Mesenchymal stem cell (in vitro differentiated cells and primary cell): ENCODE results near the gene DDX25.

Experiments used
- DNase-seq: peaks from one replicate; pipeline ENCODE4 v3.0.0-alpha.2; 2013
- H2AFZ ChIP-seq: one replicate; pipeline ENCODE4 v1.6.1; 2013; ENCODE audit warnings: low read depth, mild to moderate bottlenecking, control low read depth, inconsistent platforms, low read length, moderate library complexity
- H2AK5ac ChIP-seq: 2 replicates; pipeline ENCODE4 v1.6.1; 2013; ENCODE audit warnings: low read length, moderate library complexity, mild to moderate bottlenecking, inconsistent platforms; ENCODE audit not compliant: severe bottlenecking
- H2BK120ac ChIP-seq: one replicate; pipeline ENCODE4 v1.6.1; 2013; ENCODE audit warnings: low read depth, mild to moderate bottlenecking, inconsistent platforms, low read length, moderate library complexity
- H2BK12ac ChIP-seq, 2 experiments: one replicate each; pipeline ENCODE4 v1.6.1; 2013; ENCODE audit warnings: inconsistent platforms in 2 of 2, low read length in 2 of 2, mild to moderate bottlenecking in 2 of 2, moderate library complexity in 2 of 2, control low read depth in 1 of 2
- H2BK15ac ChIP-seq: one replicate; pipeline ENCODE4 v1.6.1; 2013; ENCODE audit warnings: mild to moderate bottlenecking, low read depth, inconsistent platforms; ENCODE audit not compliant: poor library complexity, severe bottlenecking
- H2BK5ac ChIP-seq: 2 replicates; pipeline ENCODE4 v1.6.1; 2013; ENCODE audit warnings: low read depth, mild to moderate bottlenecking, low read length, control low read depth, inconsistent platforms; ENCODE audit not compliant: poor library complexity, severe bottlenecking
- H3K14ac ChIP-seq, 2 experiments: one replicate each; pipeline ENCODE4 v1.6.1; 2013; ENCODE audit warnings: inconsistent platforms in 2 of 2, low read length in 2 of 2, control low read depth in 1 of 2, mild to moderate bottlenecking in 1 of 2, moderate library complexity in 1 of 2
- H3K18ac ChIP-seq, 2 experiments: one replicate each; pipeline ENCODE4 v1.6.1; 2013; ENCODE audit warnings: inconsistent platforms in 2 of 2, low read length in 2 of 2, control low read depth in 1 of 2, low read depth in 1 of 2, mild to moderate bottlenecking in 1 of 2
- H3K23ac ChIP-seq, 2 experiments: one replicate each; pipeline ENCODE4 v1.6.1; 2013; ENCODE audit warnings: inconsistent platforms in 2 of 2, low read length in 2 of 2, mild to moderate bottlenecking in 2 of 2, moderate library complexity in 2 of 2, control low read depth in 1 of 2
- H3K27ac ChIP-seq: 2 replicates; pipeline ENCODE4 v1.5.1; 2013; ENCODE audit warnings: mild to moderate bottlenecking, moderate library complexity, low read length, control low read depth, inconsistent platforms; ENCODE audit not compliant: poor library complexity, severe bottlenecking
- H3K27me3 ChIP-seq, 2 experiments: 2 replicates each; pipeline versions ENCODE4 v1.6.1 to v1.7.0; 2013; ENCODE audit warnings: low read length in 2 of 2, mild to moderate bottlenecking in 2 of 2, moderate library complexity in 2 of 2, control low read depth in 1 of 2, inconsistent platforms in 1 of 2; ENCODE audit not compliant: control insufficient read depth in 1 of 2, insufficient read depth in 1 of 2
- H3K36me3 ChIP-seq, 2 experiments: 2 replicates each; pipeline versions ENCODE4 v1.6.1 to v1.7.0; 2013; ENCODE audit warnings: low read length in 2 of 2, control low read depth in 1 of 2, inconsistent platforms in 1 of 2, low read depth in 1 of 2, mild to moderate bottlenecking in 1 of 2; ENCODE audit not compliant: insufficient read depth in 2 of 2, control insufficient read depth in 1 of 2
- H3K4ac ChIP-seq, 2 experiments: one replicate each; pipeline ENCODE4 v1.6.1; 2013; ENCODE audit warnings: inconsistent platforms in 2 of 2, low read length in 2 of 2, mild to moderate bottlenecking in 2 of 2, moderate library complexity in 2 of 2, control low read depth in 1 of 2, low read depth in 1 of 2
- H3K4me1 ChIP-seq: 2 replicates; pipeline ENCODE4 v1.6.1; 2013; ENCODE audit warnings: low read depth, low read length, control low read depth; ENCODE audit not compliant: control insufficient read depth, insufficient read depth
- H3K4me2 ChIP-seq: 2 replicates; pipeline ENCODE4 v1.6.1; 2013; ENCODE audit warnings: low read length, mild to moderate bottlenecking, inconsistent platforms; ENCODE audit not compliant: poor library complexity, severe bottlenecking
- H3K4me3 ChIP-seq, 2 experiments: 2 replicates each; pipeline versions ENCODE4 v1.5.1 to v1.7.0; 2013; ENCODE audit warnings: low read length in 2 of 2, mild to moderate bottlenecking in 2 of 2, control low read depth in 1 of 2, low read depth in 1 of 2; ENCODE audit not compliant: insufficient read depth in 1 of 2
- H3K79me1 ChIP-seq: replicated peaks from 2 replicates; pipeline ENCODE4 v1.6.1; 2013; ENCODE audit warnings: mild to moderate bottlenecking, control low read depth, low read length, inconsistent platforms; ENCODE audit not compliant: poor library complexity, severe bottlenecking
- H3K9ac ChIP-seq: 2 replicates; pipeline ENCODE4 v1.7.0; 2013; ENCODE audit warnings: mild to moderate bottlenecking, low read length, moderate library complexity
- H3K9me3 ChIP-seq: 2 replicates; pipeline ENCODE4 v1.7.0; 2013; ENCODE audit warnings: mild to moderate bottlenecking, low read length; ENCODE audit not compliant: control insufficient read depth
- H4K8ac ChIP-seq: one replicate; pipeline ENCODE4 v1.6.1; 2013; ENCODE audit warnings: inconsistent platforms, mild to moderate bottlenecking, low read length, moderate library complexity
- H4K91ac ChIP-seq: one replicate; pipeline ENCODE4 v1.6.1; 2013; ENCODE audit warnings: mild to moderate bottlenecking, low read length, inconsistent platforms
- WGBS: methylation state at CpG from one replicate; pipeline ENCODE4 v1.1.7; 2013; ENCODE audit warnings: mixed read lengths; 5-methylcytosine and 5-hydroxymethylcytosine counted together

Gene DDX25

DNA sequence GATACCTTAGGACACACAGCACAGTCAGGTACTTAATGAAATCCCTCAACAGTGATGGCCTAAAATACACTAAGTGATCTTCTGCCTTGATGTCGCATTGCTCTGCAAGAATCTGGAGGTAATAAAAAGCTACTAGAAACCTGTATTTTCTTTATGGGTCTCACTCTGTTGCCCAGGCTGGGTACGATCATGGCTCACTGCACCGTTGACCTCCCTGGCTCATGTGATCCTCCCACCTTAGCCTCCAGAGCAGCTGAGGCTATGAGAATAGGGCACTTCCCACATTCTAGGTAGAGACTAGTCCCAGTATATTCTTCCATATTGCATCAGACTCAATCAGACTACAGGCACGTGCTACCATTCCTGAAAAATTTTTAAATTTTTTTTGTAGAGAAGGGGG is 63.2 kb downstream of the DDX25 start:
- no peaks in the 10 kb centered on the region for H3K4me1 ChIP-seq
- no peak overlapping the region for H3K18ac ChIP-seq
- no peak overlapping the region for H3K4ac ChIP-seq
- H3K36me3 ChIP-seq = peaks cover 0 to 93% of the 10 kb centered on the region in 2 experiments
- H2BK120ac ChIP-seq = no peak overlapping the region
- H3K27ac ChIP-seq = no peak overlapping the region
- no peaks in the 10 kb centered on the region for H3K9me3 ChIP-seq
- no peak overlapping the region for H3K23ac ChIP-seq
- no peak overlapping the region for H2BK12ac ChIP-seq
- H3K14ac ChIP-seq = no peak overlapping the region
- H2BK5ac ChIP-seq = no peak overlapping the region
- H3K27me3 ChIP-seq = no peaks in the 10 kb centered on the region
- H4K91ac ChIP-seq = no peak overlapping the region
- no peak overlapping the region for H2AK5ac ChIP-seq
- no peak for DNase-seq
- 100% methylated on average over 3 of the region's 4 CpGs for WGBS
- no peak overlapping the region for H3K4me2 ChIP-seq
- H3K79me1 ChIP-seq = no peaks in the 10 kb centered on the region
- H2AFZ ChIP-seq = no peak overlapping the region
- no peak overlapping the region for H3K4me3 ChIP-seq
- no peak overlapping the region for H4K8ac ChIP-seq
- H2BK15ac ChIP-seq = no peak overlapping the region
- no peak overlapping the region for H3K9ac ChIP-seq

DNA sequence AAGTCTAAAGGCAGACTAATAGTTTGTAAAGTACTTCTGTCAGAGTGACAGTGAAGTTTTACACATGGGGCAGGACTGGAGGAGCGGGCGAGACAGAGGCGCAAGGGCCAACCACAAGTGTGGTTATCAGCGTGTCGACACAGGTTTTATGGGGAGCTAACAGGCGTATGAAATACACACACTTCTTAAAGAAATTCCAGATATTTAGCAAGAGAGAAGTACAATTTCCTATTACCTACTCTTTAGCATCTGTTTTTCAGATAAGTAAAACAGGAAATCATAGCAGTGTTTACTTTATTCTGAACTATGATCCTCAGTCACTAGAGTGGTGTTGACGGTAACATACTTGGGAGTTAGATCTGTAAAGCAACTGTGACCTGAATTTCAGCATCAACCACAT is 64.0 kb downstream of the DDX25 start:
- H3K4me2 ChIP-seq = no peak overlapping the region
- H4K8ac ChIP-seq = no peak overlapping the region
- H3K9me3 ChIP-seq = no peaks in the 10 kb centered on the region
- H3K4me1 ChIP-seq = no peaks in the 10 kb centered on the region
- H3K14ac ChIP-seq = no peak overlapping the region
- peak; percentile 51 for DNase-seq
- H2BK15ac ChIP-seq = no peak overlapping the region
- H3K79me1 ChIP-seq = no peaks in the 10 kb centered on the region
- H3K23ac ChIP-seq = no peak overlapping the region
- no peak overlapping the region for H3K4me3 ChIP-seq
- H3K36me3 ChIP-seq = peaks cover 0 to 91% of the 10 kb centered on the region in 2 experiments
- H2AK5ac ChIP-seq = no peak overlapping the region
- no peak overlapping the region for H3K18ac ChIP-seq
- H2AFZ ChIP-seq = no peak overlapping the region
- no peak overlapping the region for H3K27ac ChIP-seq
- no CpG with 5 or more reads among the region's 7 CpGs for WGBS
- no peak overlapping the region for H4K91ac ChIP-seq
- no peaks in the 10 kb centered on the region for H3K27me3 ChIP-seq
- H3K9ac ChIP-seq = no peak overlapping the region
- no peak overlapping the region for H2BK5ac ChIP-seq
- H2BK120ac ChIP-seq = no peak overlapping the region
- H3K4ac ChIP-seq = no peak overlapping the region
- H2BK12ac ChIP-seq = no peak overlapping the region

DNA sequence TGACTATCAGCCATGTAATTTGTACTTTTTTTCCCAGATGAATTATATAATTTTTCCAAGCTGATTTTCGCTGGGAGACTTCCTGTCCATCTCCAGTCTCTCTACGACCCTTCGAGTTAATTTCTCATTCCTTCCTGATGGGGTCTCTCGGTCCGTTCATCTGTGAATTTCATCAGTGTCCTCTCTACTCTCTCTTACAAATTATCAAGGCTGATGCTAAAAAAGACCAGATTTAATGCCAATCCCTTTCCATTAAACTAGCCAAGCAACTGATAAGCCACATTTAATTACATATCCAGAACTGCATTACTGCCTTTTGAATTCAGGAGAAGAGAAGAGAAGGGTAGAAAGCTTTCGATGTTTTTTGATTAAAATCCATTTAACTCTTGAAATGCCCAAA is 67.3 kb downstream of the DDX25 start:
- no peaks in the 10 kb centered on the region for H3K27me3 ChIP-seq
- no peak overlapping the region for H4K91ac ChIP-seq
- H3K4ac ChIP-seq = no peak overlapping the region
- H2BK120ac ChIP-seq = no peak overlapping the region
- H3K4me1 ChIP-seq = no peaks in the 10 kb centered on the region
- no peaks in the 10 kb centered on the region for H3K9me3 ChIP-seq
- no peak overlapping the region for H3K9ac ChIP-seq
- no peak overlapping the region for H3K4me2 ChIP-seq
- H3K27ac ChIP-seq = no peak overlapping the region
- peaks cover 0 to 84% of the 10 kb centered on the region in 2 experiments for H3K36me3 ChIP-seq
- no peak overlapping the region for H3K4me3 ChIP-seq
- H4K8ac ChIP-seq = no peak overlapping the region
- H3K14ac ChIP-seq = no peak overlapping the region
- H2AK5ac ChIP-seq = no peak overlapping the region
- H2AFZ ChIP-seq = no peak overlapping the region
- no peak overlapping the region for H2BK12ac ChIP-seq
- no peak overlapping the region for H3K23ac ChIP-seq
- no peak overlapping the region for H3K18ac ChIP-seq
- no peak overlapping the region for H2BK15ac ChIP-seq
- H3K79me1 ChIP-seq = no peaks in the 10 kb centered on the region
- H2BK5ac ChIP-seq = no peak overlapping the region
- WGBS = 88% methylated on average over 5 of the region's 6 CpGs
- no peak for DNase-seq

GRCh38 chr11:125974284-125974683 is 70.0 kb downstream of the DDX25 start:
- H3K4me2 ChIP-seq = no peak overlapping the region
- no peak overlapping the region for H2AK5ac ChIP-seq
- no peak overlapping the region for H3K14ac ChIP-seq
- H2BK120ac ChIP-seq = no peak overlapping the region
- no peak overlapping the region for H3K23ac ChIP-seq
- H3K18ac ChIP-seq = no peak overlapping the region
- H3K9ac ChIP-seq = no peak overlapping the region
- no peak for DNase-seq
- H4K8ac ChIP-seq = no peak overlapping the region
- no peak overlapping the region for H2BK15ac ChIP-seq
- H4K91ac ChIP-seq = no peak overlapping the region
- H3K27me3 ChIP-seq = no peaks in the 10 kb centered on the region
- H3K27ac ChIP-seq = no peak overlapping the region
- H3K36me3 ChIP-seq = peaks cover 0 to 86% of the 10 kb centered on the region in 2 experiments
- H3K4me1 ChIP-seq = no peaks in the 10 kb centered on the region
- no peak overlapping the region for H2BK5ac ChIP-seq
- no peak overlapping the region for H2AFZ ChIP-seq
- H3K9me3 ChIP-seq = no peaks in the 10 kb centered on the region
- H3K79me1 ChIP-seq = no peaks in the 10 kb centered on the region
- no peak overlapping the region for H2BK12ac ChIP-seq
- H3K4me3 ChIP-seq = no peak overlapping the region
- no peak overlapping the region for H3K4ac ChIP-seq
